H9 (cell line): Measurements from ENCODE around the gene FGF10. TPM values are rescaled to one million over a fixed set of nuclear protein-coding genes. Genes with fewer than 3 reads are reported as not detected.

ENCODE experiments used
- DNase-seq: peaks from one replicate; pipeline ENCODE4 v3.0.0-alpha.2; 2017
- H2AFZ ChIP-seq: one replicate; pipeline ENCODE4 v1.6.1; 2013; ENCODE audit warnings: mild to moderate bottlenecking, low read length, control low read depth, moderate library complexity
- H2AK5ac ChIP-seq: 2 replicates; pipeline ENCODE4 v1.6.1; 2013; ENCODE audit warnings: low read length, control low read depth, mixed read lengths; ENCODE audit not compliant: insufficient read length
- H2BK120ac ChIP-seq: one replicate; pipeline ENCODE4 v1.6.1; 2013; ENCODE audit warnings: low read depth, mild to moderate bottlenecking, low read length, control low read depth, inconsistent platforms; ENCODE audit not compliant: poor library complexity, severe bottlenecking
- H2BK12ac ChIP-seq: 2 replicates; pipeline ENCODE4 v1.6.1; 2013; ENCODE audit warnings: low read length, control low read depth, mixed read lengths, low read depth; ENCODE audit not compliant: insufficient read length
- H2BK15ac ChIP-seq: 2 replicates; pipeline ENCODE4 v1.6.1; 2013; ENCODE audit warnings: low read depth, low read length, control low read depth
- H2BK20ac ChIP-seq: one replicate; pipeline ENCODE4 v1.6.1; 2013; ENCODE audit warnings: low read depth, mild to moderate bottlenecking, low read length, control low read depth, inconsistent platforms; ENCODE audit not compliant: poor library complexity, severe bottlenecking
- H2BK5ac ChIP-seq: 2 replicates; pipeline ENCODE4 v1.6.1; 2013; ENCODE audit warnings: low read length, control low read depth, mixed read lengths; ENCODE audit not compliant: insufficient read length
- H3K14ac ChIP-seq: 2 replicates; pipeline ENCODE4 v1.6.1; 2013; ENCODE audit warnings: low read length, control low read depth; ENCODE audit not compliant: insufficient read depth
- H3K18ac ChIP-seq: 2 replicates; pipeline ENCODE4 v1.6.1; 2013; ENCODE audit warnings: low read depth, mild to moderate bottlenecking, mixed read lengths, low read length, control low read depth; ENCODE audit not compliant: insufficient read length
- H3K23ac ChIP-seq: 2 replicates; pipeline ENCODE4 v1.6.1; 2013; ENCODE audit warnings: low read length, control low read depth, mixed read lengths, low read depth; ENCODE audit not compliant: insufficient read length
- H3K23me2 ChIP-seq: 2 replicates; pipeline ENCODE4 v1.6.1; 2013; ENCODE audit warnings: low read depth, mild to moderate bottlenecking, mixed read lengths, low read length, control low read depth; ENCODE audit not compliant: insufficient read length, poor library complexity, severe bottlenecking
- H3K27ac ChIP-seq: 2 replicates; pipeline ENCODE4 v1.5.1; 2013; ENCODE audit warnings: low read length, control low read depth, mixed read lengths, low read depth; ENCODE audit not compliant: insufficient read length
- H3K27me3 ChIP-seq: 2 replicates; pipeline ENCODE4 v1.6.1; 2013; ENCODE audit warnings: low read length, control low read depth, inconsistent platforms; ENCODE audit not compliant: insufficient read depth
- H3K4ac ChIP-seq: 2 replicates; pipeline ENCODE4 v1.6.1; 2013; ENCODE audit warnings: low read depth, mild to moderate bottlenecking, control low read depth, inconsistent platforms, low read length, moderate library complexity
- H3K4me1 ChIP-seq: 2 replicates; pipeline ENCODE4 v1.6.1; 2013; ENCODE audit warnings: low read length, control low read depth, inconsistent platforms; ENCODE audit not compliant: insufficient read depth
- H3K4me2 ChIP-seq: 2 replicates; pipeline ENCODE4 v1.6.1; 2013; ENCODE audit warnings: low read length, control low read depth, mixed read lengths; ENCODE audit not compliant: insufficient read length, insufficient read depth
- H3K56ac ChIP-seq: 2 replicates; pipeline ENCODE4 v1.6.1; 2013; ENCODE audit warnings: low read depth, mild to moderate bottlenecking, mixed read lengths, low read length, control low read depth; ENCODE audit not compliant: insufficient read length
- H3K79me1 ChIP-seq: 2 replicates; pipeline ENCODE4 v1.6.1; 2013; ENCODE audit warnings: low read depth, mild to moderate bottlenecking, moderate library complexity, low read length, control low read depth, inconsistent platforms; ENCODE audit not compliant: insufficient read depth, poor library complexity, severe bottlenecking
- H3K79me2 ChIP-seq: 2 replicates; pipeline ENCODE4 v1.6.1; 2013; ENCODE audit warnings: low read length, control low read depth, inconsistent platforms; ENCODE audit not compliant: insufficient read depth
- H3K9ac ChIP-seq: 2 replicates; pipeline ENCODE4 v1.6.1; 2013; ENCODE audit warnings: low read length, control low read depth, mixed read lengths; ENCODE audit not compliant: insufficient read length; ENCODE audit errors: extremely low read depth
- H3K9me3 ChIP-seq: one replicate; pipeline ENCODE4 v1.6.1; 2013; ENCODE audit warnings: low read depth, low read length, inconsistent platforms; ENCODE audit not compliant: control insufficient read depth
- H3T11ph ChIP-seq: one replicate; pipeline ENCODE4 v1.6.1; 2013; ENCODE audit warnings: mild to moderate bottlenecking, low read length, control low read depth, inconsistent platforms
- H4K20me1 ChIP-seq: one replicate; pipeline ENCODE4 v1.6.1; 2013; ENCODE audit not compliant: control insufficient read depth, insufficient read length, insufficient read depth
- H4K5ac ChIP-seq: 2 replicates; pipeline ENCODE4 v1.6.1; 2013; ENCODE audit warnings: low read depth, mild to moderate bottlenecking, mixed read lengths, low read length, control low read depth; ENCODE audit not compliant: insufficient read length
- H4K8ac ChIP-seq: replicated peaks from 2 replicates; pipeline ENCODE4 v1.6.1; 2013; ENCODE audit warnings: low read length, control low read depth, mixed read lengths, low read depth; ENCODE audit not compliant: insufficient read length
- H4K91ac ChIP-seq: 2 replicates; pipeline ENCODE4 v1.6.1; 2013; ENCODE audit warnings: low read depth, mild to moderate bottlenecking, moderate library complexity, mixed read lengths, low read length, control low read depth; ENCODE audit not compliant: insufficient read length
- H3K27ac Mint-ChIP-seq, 3 experiments: 2 replicates in 2 of 3; 3 replicates in 1 of 3; pipeline ENCODE4 v1.8.0; 2020 to 2021; ENCODE audit warnings: mixed read lengths in 3 of 3, mild to moderate bottlenecking in 1 of 3, moderate library complexity in 1 of 3
- H3K27me3 Mint-ChIP-seq: 2 replicates; pipeline ENCODE4 v1.8.0; 2021; ENCODE audit warnings: low read depth, mild to moderate bottlenecking, moderate library complexity, mixed read lengths
- H3K36me3 Mint-ChIP-seq, 3 experiments: 2 replicates in 2 of 3; 3 replicates in 1 of 3; pipeline ENCODE4 v1.8.0; 2020 to 2021; ENCODE audit warnings: low read depth in 3 of 3, mixed read lengths in 3 of 3; ENCODE audit not compliant: insufficient read depth in 1 of 3
- H3K4me1 Mint-ChIP-seq, 2 experiments: 2 replicates each; pipeline ENCODE4 v1.8.0; 2020; ENCODE audit warnings: mixed read lengths in 2 of 2
- H3K4me3 Mint-ChIP-seq, 2 experiments: 2 replicates in 1 of 2; 3 replicates in 1 of 2; pipeline ENCODE4 v1.8.0; 2020 to 2021; ENCODE audit warnings: mild to moderate bottlenecking in 2 of 2, mixed read lengths in 2 of 2, moderate library complexity in 1 of 2
- H3K9me3 Mint-ChIP-seq, 2 experiments: 2 replicates in 1 of 2; 3 replicates in 1 of 2; pipeline ENCODE4 v1.8.0; 2020; ENCODE audit warnings: mild to moderate bottlenecking in 2 of 2, mixed read lengths in 2 of 2, moderate library complexity in 1 of 2
- CTCF ChIP-seq: fragments of 200-600 bp; sonication (generic); conservative IDR thresholded peaks from 3 replicates; pipeline ENCODE4 v1.8.0; 2021; ENCODE audit warnings: antibody characterized with exemption, mild to moderate bottlenecking
- WGBS: extraction: QIAGEN DNeasy Blood & Tissue Kit; methylation state at CpG from one replicate; pipeline ENCODE4 v1.1.7; 2013; ENCODE audit warnings: missing lambda C conversion rate, low lambda C conversion rate, mixed read lengths; ENCODE audit not compliant: insufficient read length; ENCODE audit errors: extremely low coverage; 5-methylcytosine and 5-hydroxymethylcytosine counted together
- total RNA-seq: library from RNA; stranded (reverse); gene quantifications from 2 replicates; pipeline ENCODE4 v1.2.1, GENCODE V29; 2021

FGF10 gene
- total RNA-seq, 1 experiment from 2014 or later, result not detected

GRCh38 chr5:44266882-44267576, 122.2 kb downstream of the FGF10 start:
- no peak overlapping the region for H2BK15ac ChIP-seq
- H3K18ac ChIP-seq, result no peak overlapping the region
- WGBS, result no CpG with 5 or more reads among the region's 2 CpGs
- no peaks in the 10 kb centered on the region; a peak in 1 of 5 replicates for H3K9me3 Mint-ChIP-seq
- H4K5ac ChIP-seq, result no peak overlapping the region
- no peak overlapping the region for H3K4me3 Mint-ChIP-seq
- no peak overlapping the region for H3K14ac ChIP-seq
- no peak overlapping the region for H3K9ac ChIP-seq
- H2AK5ac ChIP-seq, result no peak overlapping the region
- H3K4me1 Mint-ChIP-seq, result peaks cover 11 to 15% of the 10 kb centered on the region in 2 experiments
- H3K36me3 Mint-ChIP-seq, result no peaks in the 10 kb centered on the region
- no peak overlapping the region for H2AFZ ChIP-seq
- no peaks in the 10 kb centered on the region for H4K20me1 ChIP-seq
- H3K27ac Mint-ChIP-seq, result no peak overlapping the region
- H3K4me2 ChIP-seq, result no peak overlapping the region
- H2BK12ac ChIP-seq, result no peak overlapping the region
- no peak overlapping the region for H3T11ph ChIP-seq
- no peak overlapping the region for H3K56ac ChIP-seq
- H4K91ac ChIP-seq, result no peak overlapping the region
- H3K4me1 ChIP-seq, result no peaks in the 10 kb centered on the region; the same call in 1 of the 2 replicates
- H4K8ac ChIP-seq, result no peak overlapping the region
- DNase-seq, result no peak
- no peak overlapping the region for H2BK5ac ChIP-seq
- no peaks in the 10 kb centered on the region for H3K27me3 Mint-ChIP-seq
- no peaks in the 10 kb centered on the region for H3K79me2 ChIP-seq
- no peak overlapping the region for H2BK120ac ChIP-seq
- no peak overlapping the region for H2BK20ac ChIP-seq
- no peak for TF ChIP-seq CTCF
- H3K79me1 ChIP-seq, result no peaks in the 10 kb centered on the region
- no peak overlapping the region for H3K23ac ChIP-seq
- no peaks in the 10 kb centered on the region for H3K27me3 ChIP-seq
- no peak overlapping the region for H3K27ac ChIP-seq
- no peaks in the 10 kb centered on the region for H3K9me3 ChIP-seq
- H3K4ac ChIP-seq, result no peak overlapping the region
- no peaks in the 10 kb centered on the region for H3K23me2 ChIP-seq
